ENCODE measurements around the gene TMEM245.
A peak's percentile ranks its signal among the peaks of the same experiment; 100 is the strongest.

Gene TMEM245

DNA sequence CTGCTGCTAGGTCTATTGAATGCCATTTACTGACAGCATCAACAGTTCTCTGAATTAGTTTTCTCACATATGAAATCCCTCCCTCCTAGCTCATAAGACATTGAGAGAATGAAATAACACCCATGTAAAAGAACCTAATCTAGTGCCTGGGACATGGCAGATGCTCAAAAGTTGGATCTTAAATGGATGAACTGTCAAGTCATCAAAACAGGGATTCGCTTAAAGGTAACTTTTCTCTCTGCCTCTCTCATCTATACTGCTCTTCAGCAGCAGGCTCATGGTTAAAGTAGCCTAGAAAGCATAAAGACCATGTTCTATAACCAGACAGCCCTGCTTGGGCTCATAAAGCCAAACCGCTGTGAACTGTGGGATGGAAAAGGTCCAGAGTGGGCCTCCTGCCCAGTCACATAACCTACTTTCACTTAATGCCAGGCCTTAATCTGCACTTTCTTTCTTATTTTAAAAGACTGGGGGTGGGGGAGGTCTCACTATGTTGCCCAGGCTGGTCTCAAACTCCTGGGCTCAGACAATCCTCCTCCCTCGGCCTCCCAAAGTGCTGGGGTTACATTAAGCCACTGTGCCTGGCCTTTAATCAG, 3.7 kb downstream of the TMEM245 start:
- Histone ChIP-seq H3K9me3 (ENCODE audit: control extremely low read depth in 1 of 5, control insufficient read depth in 4 of 5, insufficient read depth in 2 of 5, low read depth in 1 of 5, low read length in 4 of 5) (no peaks in the 10 kb centered on the region), H3K36me3 (ENCODE audit: control insufficient read depth in 4 of 4, insufficient read depth in 4 of 4, low read length in 3 of 4) (peaks cover 0 to 3% (median 0%) of the 10 kb centered on the region in 4 experiments), H3K4me3 (ENCODE audit: control insufficient read depth in 1 of 7, extremely low read depth in 1 of 7, insufficient read depth in 4 of 7, low read depth in 2 of 7, low read length in 6 of 7) (no peak overlapping the region), H3K27me3 (replicated peaks in 2 of 5; ENCODE audit: control insufficient read depth in 4 of 5, insufficient read depth in 5 of 5, low read length in 4 of 5) (no peaks in the 10 kb centered on the region), H3K27ac (ENCODE audit: insufficient read depth in 1 of 2, low read depth in 1 of 2, low read length in 2 of 2, poor library complexity in 1 of 2, severe bottlenecking in 2 of 2) (no peak overlapping the region), H3K4me1 (ENCODE audit: control extremely low read depth in 1 of 4, control insufficient read depth in 4 of 4, insufficient read depth in 4 of 4, low read length in 3 of 4) (peaks cover 11 to 30% (median 21%) of the 10 kb centered on the region in 4 experiments)
- no peak for DNase-seq
- CTCF ChIA-PET: interaction anchor here (1.3 kb wide), 1 partner anchor 10 kb away, joined by 3 read pairs; no protein-coding TSS in a partner anchor
- POLR2A ChIA-PET: no interaction called here
- WGBS (ENCODE audit: insufficient coverage): 88% methylated on average over 2 of the region's 3 CpGs

DNA sequence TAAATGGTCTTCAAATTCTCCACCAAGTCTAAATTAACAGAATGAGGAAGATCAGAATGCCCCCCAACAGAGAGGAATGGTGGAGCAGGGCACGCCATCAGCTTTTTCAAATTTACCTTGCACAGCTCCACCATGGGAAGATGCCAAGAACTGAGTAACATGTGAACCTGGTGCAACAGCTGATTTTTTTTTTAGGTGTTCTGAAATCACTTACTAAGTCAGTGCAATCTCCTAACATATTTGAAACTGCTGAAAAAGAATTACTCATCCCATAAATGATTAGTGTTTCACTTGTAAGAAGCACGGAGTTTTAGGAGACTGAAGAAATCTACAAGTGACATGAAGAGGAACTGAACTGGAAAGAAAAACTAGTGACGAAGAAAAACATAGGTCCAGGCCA, 5.1 kb downstream of the TMEM245 start:
- peaks cover 7 to 28% (median 21%) of the 10 kb centered on the region in 4 experiments for H3K4me1 ChIP-seq (ENCODE audit: control extremely low read depth in 1 of 4, control insufficient read depth in 4 of 4, insufficient read depth in 4 of 4, low read length in 3 of 4)
- H3K4me3 ChIP-seq (ENCODE audit: control insufficient read depth in 1 of 7, extremely low read depth in 1 of 7, insufficient read depth in 4 of 7, low read depth in 2 of 7, low read length in 6 of 7): no peak overlapping the region
- WGBS (ENCODE audit: insufficient coverage): 82% methylated on average over 3 of the region's 3 CpGs
- ChIA-PET POLR2A (no interaction called here), CTCF (interaction anchor here (1.3 kb wide), 1 partner anchor 11 kb away, joined by 3 read pairs; no protein-coding TSS in a partner anchor)
- no peak for DNase-seq
- no peaks in the 10 kb centered on the region for H3K27me3 ChIP-seq (replicated peaks in 2 of 5; ENCODE audit: control insufficient read depth in 4 of 5, insufficient read depth in 5 of 5, low read length in 4 of 5)
- H3K9me3 ChIP-seq (ENCODE audit: control extremely low read depth in 1 of 5, control insufficient read depth in 4 of 5, insufficient read depth in 2 of 5, low read depth in 1 of 5, low read length in 4 of 5): no peaks in the 10 kb centered on the region
- H3K36me3 ChIP-seq (ENCODE audit: control insufficient read depth in 4 of 4, insufficient read depth in 4 of 4, low read length in 3 of 4): peaks cover 0 to 3% (median 0%) of the 10 kb centered on the region in 4 experiments
- H3K27ac ChIP-seq (ENCODE audit: insufficient read depth in 1 of 2, low read depth in 1 of 2, low read length in 2 of 2, poor library complexity in 1 of 2, severe bottlenecking in 2 of 2): no peak overlapping the region

DNA sequence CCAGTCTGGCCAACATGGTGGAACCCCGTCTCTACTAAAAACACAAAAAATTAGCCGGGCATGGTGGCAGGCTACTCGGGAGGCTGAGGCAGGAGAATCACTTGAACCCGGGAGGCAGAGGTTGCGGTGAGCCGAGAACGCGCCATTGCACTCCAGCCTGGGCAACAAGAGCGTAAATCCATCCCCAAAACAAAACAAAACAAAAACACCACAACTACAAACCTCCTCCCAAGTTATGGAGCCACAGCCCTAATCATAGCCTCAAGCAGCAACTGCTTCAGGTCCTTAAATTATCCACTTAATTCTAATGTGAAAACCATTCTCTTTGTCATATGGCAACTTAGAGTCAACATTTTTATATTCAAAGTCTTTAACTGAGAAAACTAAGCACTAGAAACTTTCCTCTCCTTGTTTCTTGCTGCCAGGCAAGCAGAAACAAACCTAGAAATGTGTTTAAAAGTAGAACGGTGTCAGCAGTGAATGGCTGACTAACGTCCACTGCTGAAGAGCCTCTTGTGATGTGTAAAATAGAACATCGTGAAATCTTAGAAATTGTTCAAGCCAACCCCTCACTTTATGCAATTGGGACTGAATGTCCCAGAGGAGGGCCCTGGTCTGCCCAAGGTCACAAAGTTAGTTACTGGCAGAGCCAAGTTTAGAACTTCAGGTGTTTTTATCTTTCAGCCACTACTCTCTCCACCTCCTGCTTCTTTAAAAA, 5.7 kb downstream of the TMEM245 start:
- CTCF ChIA-PET: no interaction called here
- DNase-seq: no peak
- H3K4me1 ChIP-seq (ENCODE audit: control extremely low read depth in 1 of 4, control insufficient read depth in 4 of 4, insufficient read depth in 4 of 4, low read length in 3 of 4): peaks cover 7 to 28% (median 19%) of the 10 kb centered on the region in 4 experiments
- no peaks in the 10 kb centered on the region for H3K27me3 ChIP-seq (replicated peaks in 2 of 5; ENCODE audit: control insufficient read depth in 4 of 5, insufficient read depth in 5 of 5, low read length in 4 of 5)
- H3K36me3 ChIP-seq (ENCODE audit: control insufficient read depth in 4 of 4, insufficient read depth in 4 of 4, low read length in 3 of 4): peaks cover 0 to 3% (median 0%) of the 10 kb centered on the region in 4 experiments
- POLR2A ChIA-PET: no interaction called here
- no peak overlapping the region for H3K4me3 ChIP-seq (ENCODE audit: control insufficient read depth in 1 of 7, extremely low read depth in 1 of 7, insufficient read depth in 4 of 7, low read depth in 2 of 7, low read length in 6 of 7)
- no peak overlapping the region for H3K27ac ChIP-seq (ENCODE audit: insufficient read depth in 1 of 2, low read depth in 1 of 2, low read length in 2 of 2, poor library complexity in 1 of 2, severe bottlenecking in 2 of 2)
- H3K9me3 ChIP-seq (ENCODE audit: control extremely low read depth in 1 of 5, control insufficient read depth in 4 of 5, insufficient read depth in 2 of 5, low read depth in 1 of 5, low read length in 4 of 5): no peaks in the 10 kb centered on the region
- WGBS (ENCODE audit: insufficient coverage): 100% methylated on average over 5 of the region's 12 CpGs

DNA sequence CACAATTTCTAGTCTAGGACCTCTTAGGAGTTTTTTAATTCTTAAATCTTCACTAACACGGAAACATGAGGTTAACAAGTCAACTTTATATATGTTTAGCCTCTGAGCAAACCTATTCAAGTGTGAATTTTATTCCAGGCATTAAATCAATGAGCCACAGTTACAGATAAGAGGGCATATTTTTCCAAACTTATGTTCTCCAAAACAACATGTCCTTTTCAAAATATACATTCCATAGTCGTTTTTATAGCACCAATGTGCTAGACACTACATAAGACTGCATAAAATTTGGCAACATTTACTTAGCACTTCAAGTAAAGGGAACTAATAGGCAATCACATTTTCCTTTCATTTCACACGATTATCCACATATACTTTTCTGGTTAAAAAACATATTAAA, 6.5 kb downstream of the TMEM245 start:
- no peak overlapping the region for H3K4me3 ChIP-seq (ENCODE audit: control insufficient read depth in 1 of 7, extremely low read depth in 1 of 7, insufficient read depth in 4 of 7, low read depth in 2 of 7, low read length in 6 of 7)
- POLR2A ChIA-PET: no interaction called here
- peaks cover 4 to 27% (median 14%) of the 10 kb centered on the region in 4 experiments for H3K4me1 ChIP-seq (ENCODE audit: control extremely low read depth in 1 of 4, control insufficient read depth in 4 of 4, insufficient read depth in 4 of 4, low read length in 3 of 4)
- peaks cover 0 to 3% (median 0%) of the 10 kb centered on the region in 4 experiments for H3K36me3 ChIP-seq (ENCODE audit: control insufficient read depth in 4 of 4, insufficient read depth in 4 of 4, low read length in 3 of 4)
- no peak overlapping the region for H3K27ac ChIP-seq (ENCODE audit: insufficient read depth in 1 of 2, low read depth in 1 of 2, low read length in 2 of 2, poor library complexity in 1 of 2, severe bottlenecking in 2 of 2)
- no peaks in the 10 kb centered on the region for H3K27me3 ChIP-seq (replicated peaks in 2 of 5; ENCODE audit: control insufficient read depth in 4 of 5, insufficient read depth in 5 of 5, low read length in 4 of 5)
- CTCF ChIA-PET: no interaction called here
- no peak for DNase-seq
- H3K9me3 ChIP-seq (ENCODE audit: control extremely low read depth in 1 of 5, control insufficient read depth in 4 of 5, insufficient read depth in 2 of 5, low read depth in 1 of 5, low read length in 4 of 5): no peaks in the 10 kb centered on the region
- 100% methylated on average over 1 of the region's 3 CpGs for WGBS (ENCODE audit: insufficient coverage)

DNA sequence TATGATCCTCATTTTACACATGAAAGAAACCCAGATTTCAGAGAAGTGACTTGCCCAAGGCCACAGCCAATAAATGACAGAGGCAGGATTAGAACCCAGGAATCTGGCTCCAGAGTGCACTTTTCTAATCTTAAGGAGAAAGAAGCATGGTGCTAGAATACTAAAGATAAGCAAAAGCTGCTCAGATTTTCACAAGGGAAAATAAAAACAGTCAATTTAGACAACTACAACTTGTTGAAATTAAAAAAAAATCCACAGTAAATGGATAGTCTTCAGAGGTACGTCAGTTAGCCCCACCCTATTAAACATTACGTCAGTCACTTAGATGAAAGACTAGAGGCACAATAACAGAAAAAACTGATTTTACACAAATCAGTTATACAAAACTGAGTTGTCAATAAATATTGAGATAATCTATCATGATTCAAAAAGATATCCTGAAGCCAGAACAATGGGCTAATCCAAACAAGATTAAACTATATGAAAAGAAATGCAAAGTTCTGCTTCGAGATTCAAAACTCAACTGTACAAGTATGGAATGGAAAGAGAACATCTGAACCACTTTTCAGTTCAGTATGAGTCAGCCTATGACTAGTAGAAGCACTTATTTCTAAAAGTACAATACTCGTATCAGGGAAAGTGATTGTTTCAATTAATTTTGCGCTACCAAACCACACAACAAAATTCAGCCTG, 9.3 kb downstream of the TMEM245 start:
- no peak overlapping the region for H3K4me3 ChIP-seq (ENCODE audit: control insufficient read depth in 1 of 7, extremely low read depth in 1 of 7, insufficient read depth in 4 of 7, low read depth in 2 of 7, low read length in 6 of 7)

DNA sequence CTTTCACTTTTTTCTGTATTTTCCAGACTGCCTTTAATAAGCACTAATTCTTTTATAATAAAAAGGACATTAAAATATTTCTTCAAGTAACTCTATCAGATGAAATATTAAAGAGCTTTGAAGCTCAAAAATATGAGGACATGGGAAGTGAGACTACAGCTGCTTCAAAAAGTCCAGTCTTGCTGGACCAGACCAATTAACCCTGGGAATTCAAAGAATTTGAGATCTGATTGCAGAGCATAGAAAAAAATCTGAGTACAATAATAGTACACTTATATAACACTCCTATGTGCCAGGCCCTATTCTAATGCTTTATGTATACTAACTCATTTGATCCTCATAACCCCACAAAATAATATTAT, 9.8 kb downstream of the TMEM245 start:
- POLR2A ChIA-PET: no interaction called here
- H3K36me3 ChIP-seq (ENCODE audit: control insufficient read depth in 4 of 4, insufficient read depth in 4 of 4, low read length in 3 of 4): peaks cover 5 to 8% (median 7%) of the 10 kb centered on the region in 4 experiments
- CTCF ChIA-PET: interaction anchor here (1.0 to 1.5 kb wide), 4 partner anchors 8 to 27 kb away, joined by 3 read pairs; no protein-coding TSS in a partner anchor
- H3K4me1 ChIP-seq (ENCODE audit: control extremely low read depth in 1 of 4, control insufficient read depth in 4 of 4, insufficient read depth in 4 of 4, low read length in 3 of 4): peaks cover 3 to 23% (median 8%) of the 10 kb centered on the region in 4 experiments
- H3K27me3 ChIP-seq (replicated peaks in 2 of 5; ENCODE audit: control insufficient read depth in 4 of 5, insufficient read depth in 5 of 5, low read length in 4 of 5): no peaks in the 10 kb centered on the region
- no peak overlapping the region for H3K4me3 ChIP-seq (ENCODE audit: control insufficient read depth in 1 of 7, extremely low read depth in 1 of 7, insufficient read depth in 4 of 7, low read depth in 2 of 7, low read length in 6 of 7)
- no peak for DNase-seq
- H3K9me3 ChIP-seq (ENCODE audit: control extremely low read depth in 1 of 5, control insufficient read depth in 4 of 5, insufficient read depth in 2 of 5, low read depth in 1 of 5, low read length in 4 of 5): no peaks in the 10 kb centered on the region
- no peak overlapping the region for H3K27ac ChIP-seq (ENCODE audit: insufficient read depth in 1 of 2, low read depth in 1 of 2, low read length in 2 of 2, poor library complexity in 1 of 2, severe bottlenecking in 2 of 2)

More for the DNA sequence above, 9.3 kb downstream of the TMEM245 start:
- H3K4me1 ChIP-seq (ENCODE audit: control extremely low read depth in 1 of 4, control insufficient read depth in 4 of 4, insufficient read depth in 4 of 4, low read length in 3 of 4): peaks cover 3 to 23% (median 8%) of the 10 kb centered on the region in 4 experiments
- H3K27ac ChIP-seq (ENCODE audit: insufficient read depth in 1 of 2, low read depth in 1 of 2, low read length in 2 of 2, poor library complexity in 1 of 2, severe bottlenecking in 2 of 2): no peak overlapping the region
- ChIA-PET POLR2A (no interaction called here), CTCF (interaction anchor here (0.9 to 1.3 kb wide), 3 partner anchors 9 to 22 kb away, joined by 3 read pairs; no protein-coding TSS in a partner anchor)
- H3K9me3 ChIP-seq (ENCODE audit: control extremely low read depth in 1 of 5, control insufficient read depth in 4 of 5, insufficient read depth in 2 of 5, low read depth in 1 of 5, low read length in 4 of 5): no peaks in the 10 kb centered on the region
- DNase-seq: peak in 1 of 3 donors; percentile 33
- H3K36me3 ChIP-seq (ENCODE audit: control insufficient read depth in 4 of 4, insufficient read depth in 4 of 4, low read length in 3 of 4): peaks cover 2 to 3% (median 2%) of the 10 kb centered on the region in 4 experiments
- 100% methylated on average over 1 of the region's 5 CpGs for WGBS (ENCODE audit: insufficient coverage)
- no peaks in the 10 kb centered on the region for H3K27me3 ChIP-seq (replicated peaks in 2 of 5; ENCODE audit: control insufficient read depth in 4 of 5, insufficient read depth in 5 of 5, low read length in 4 of 5)
